ENCODE data around the gene GTF2IRD2. TPM values are rescaled to one million over a fixed set of nuclear protein-coding genes. Genes with fewer than 3 reads are reported as not detected.
A peak's percentile ranks its signal among the peaks of the same experiment; 100 is the strongest.
"Not testable (repeated sequence)": the region's sequence is repeated elsewhere in the genome, so short reads cannot be mapped to it uniquely, and the experiment has no call there.

GTF2IRD2 gene
- total and polyA plus RNA-seq, 2 of the 4 experiments (the other 2 are of a cell fraction): 2.9 to 5.2 TPM

- WGBS, 2 experiments (ENCODE audit: extremely low coverage in 2 of 2, insufficient read length in 1 of 2): no CpG with 5 or more reads among the region's 12 CpGs
- H2AFZ ChIP-seq (replicated peaks; ENCODE audit: low read length, poor library complexity); H3K4me1 ChIP-seq (ENCODE audit: control insufficient read depth, insufficient read depth, low read length); H3K4me3 ChIP-seq (ENCODE audit: insufficient read depth, low read depth, low read length); dilution Hi-C loops (cut with HindIII; ENCODE audit: low sequenced_read_pairs, unreplicated experiment); H2BK5ac ChIP-seq (ENCODE audit: low read depth, low read length, poor library complexity, severe bottlenecking); H3K56ac ChIP-seq (ENCODE audit: extremely low read depth, insufficient read depth, low read length); H3K9ac ChIP-seq (ENCODE audit: low read depth, low read length); H2BK15ac ChIP-seq (ENCODE audit: low read depth, low read length); CTCF ChIA-PET; H3K79me1 ChIP-seq (ENCODE audit: low read depth in 1 of 2, low read length in 2 of 2); H3K4ac ChIP-seq (ENCODE audit: low read depth, low read length); H2BK20ac ChIP-seq (ENCODE audit: low read depth, low read length); H3K36me3 ChIP-seq (ENCODE audit: control insufficient read depth, insufficient read depth, low read length); H2AK9ac ChIP-seq (replicated peaks; ENCODE audit: low read depth, low read length, poor library complexity); H2BK120ac ChIP-seq (ENCODE audit: low read depth, low read length); intact Hi-C loops (cut with micrococcal nuclease); H3K4me2 ChIP-seq (ENCODE audit: low read depth, low read length); in situ Hi-C loops (cut with MboI; ENCODE audit: low sequenced_read_pairs); POLR2A ChIA-PET (ENCODE audit: unreplicated experiment); H3K23ac ChIP-seq (ENCODE audit: low read depth, low read length); H3K9me1 ChIP-seq (ENCODE audit: insufficient read depth, low read length); H3K27ac ChIP-seq (ENCODE audit: insufficient read depth, low read length); H3K14ac ChIP-seq (replicated peaks; ENCODE audit: low read depth, low read length); H3K27me3 ChIP-seq (ENCODE audit: control insufficient read depth, insufficient read depth, low read length); DNase-seq; H4K8ac ChIP-seq (ENCODE audit: low read depth in 2 of 2, low read length in 2 of 2); H3K18ac ChIP-seq (ENCODE audit: low read depth, low read length); H4K91ac ChIP-seq (ENCODE audit: insufficient read depth, low read depth, low read length); H3K9me3 ChIP-seq (ENCODE audit: control insufficient read depth, insufficient read depth, low read length); H4K20me1 ChIP-seq (ENCODE audit: insufficient read depth, low read length); H2AK5ac ChIP-seq (ENCODE audit: low read depth, low read length); H4K5ac ChIP-seq (ENCODE audit: low read depth, low read length): not testable (repeated sequence)
- BruUV-seq (replicated peaks): TSS peak; percentile 73
- ATAC-seq (ENCODE audit: low read depth): peak; percentile 42
Observed at GRCh38 chr7:74849853-74850252, 1.6 kb downstream of the GTF2IRD2 start.

GRCh38 chr7:74830411-74830810 lies 21.0 kb downstream of the GTF2IRD2 start:
- intact Hi-C loops (cut with micrococcal nuclease): not testable (repeated sequence)

More at GRCh38 chr7:74830411-74830810, 21.0 kb downstream of the GTF2IRD2 start:
- H2BK120ac ChIP-seq (ENCODE audit: low read depth, low read length); H3K9me3 ChIP-seq (ENCODE audit: control insufficient read depth, insufficient read depth, low read length); H3K4me3 ChIP-seq (ENCODE audit: insufficient read depth, low read depth, low read length); CTCF ChIA-PET; H4K91ac ChIP-seq (ENCODE audit: insufficient read depth, low read depth, low read length); H2BK15ac ChIP-seq (ENCODE audit: low read depth, low read length); H3K4me1 ChIP-seq (ENCODE audit: control insufficient read depth, insufficient read depth, low read length); H3K14ac ChIP-seq (replicated peaks; ENCODE audit: low read depth, low read length); H3K4ac ChIP-seq (ENCODE audit: low read depth, low read length); POLR2A ChIA-PET (ENCODE audit: unreplicated experiment); H3K23ac ChIP-seq (ENCODE audit: low read depth, low read length); H3K36me3 ChIP-seq (ENCODE audit: control insufficient read depth, insufficient read depth, low read length); H2AK5ac ChIP-seq (ENCODE audit: low read depth, low read length); dilution Hi-C loops (cut with HindIII; ENCODE audit: low sequenced_read_pairs, unreplicated experiment); H2AK9ac ChIP-seq (replicated peaks; ENCODE audit: low read depth, low read length, poor library complexity); H3K4me2 ChIP-seq (ENCODE audit: low read depth, low read length); H2BK5ac ChIP-seq (ENCODE audit: low read depth, low read length, poor library complexity, severe bottlenecking); H4K20me1 ChIP-seq (ENCODE audit: insufficient read depth, low read length); H3K56ac ChIP-seq (ENCODE audit: extremely low read depth, insufficient read depth, low read length); BruUV-seq (replicated peaks); DNase-seq; H3K18ac ChIP-seq (ENCODE audit: low read depth, low read length); H3K79me1 ChIP-seq (ENCODE audit: low read depth in 1 of 2, low read length in 2 of 2); ATAC-seq (ENCODE audit: low read depth); H3K9me1 ChIP-seq (ENCODE audit: insufficient read depth, low read length); H3K27ac ChIP-seq (ENCODE audit: insufficient read depth, low read length); H3K9ac ChIP-seq (ENCODE audit: low read depth, low read length); H2BK20ac ChIP-seq (ENCODE audit: low read depth, low read length); in situ Hi-C loops (cut with MboI; ENCODE audit: low sequenced_read_pairs); H4K8ac ChIP-seq (ENCODE audit: low read depth in 2 of 2, low read length in 2 of 2); H3K27me3 ChIP-seq (ENCODE audit: control insufficient read depth, insufficient read depth, low read length); H4K5ac ChIP-seq (ENCODE audit: low read depth, low read length); H2AFZ ChIP-seq (replicated peaks; ENCODE audit: low read length, poor library complexity): not testable (repeated sequence)
- WGBS, 2 experiments (ENCODE audit: extremely low coverage in 2 of 2, insufficient read length in 1 of 2): no CpG with 5 or more reads among the region's 4 CpGs
